Measurements from ENCODE around the gene PTPRF. TPM values are rescaled to one million over a fixed set of nuclear protein-coding genes. Genes with fewer than 3 reads are reported as not detected.

Gene PTPRF
- total RNA-seq, 5 donors from 2014 or later (not counting 1 experiment from before 2014, with no cell fraction given): 0.07 to 2.6 (median 1.9) TPM

DNA sequence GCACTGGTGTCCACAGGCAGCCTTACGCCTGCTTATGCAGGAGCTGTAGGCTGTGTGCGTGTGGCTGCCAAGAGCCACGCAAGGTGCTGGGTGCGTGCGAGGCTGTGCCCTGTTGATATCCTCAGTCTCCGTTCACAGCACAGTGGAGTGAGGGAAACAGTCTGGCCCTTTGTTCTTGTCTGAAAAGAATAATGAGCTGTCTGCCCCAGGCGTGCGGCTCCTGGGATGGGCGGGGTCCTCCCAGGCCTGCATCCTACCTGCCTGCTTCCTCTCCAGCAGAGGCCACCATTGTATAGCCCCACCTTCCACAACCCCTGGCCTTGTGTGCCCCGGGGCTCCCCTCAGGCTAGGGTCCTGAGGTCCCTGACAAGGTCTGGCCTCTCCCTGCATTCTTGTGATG is 72.3 kb downstream of the PTPRF start:
- no peak for ATAC-seq (replicated peaks in 1 of 4)
- no peak overlapping the region for H3K27ac Mint-ChIP-seq
- no peaks in the 10 kb centered on the region for H3K36me3 Mint-ChIP-seq
- H3K9me3 Mint-ChIP-seq: no peaks in the 10 kb centered on the region
- DNase-seq: no peak
- H3K4me3 Mint-ChIP-seq: no peak overlapping the region
- ChIA-PET POLR2A (no interaction called here), CTCF (no interaction called here)
- no peaks in the 10 kb centered on the region for H3K27me3 Mint-ChIP-seq
- Histone ChIP-seq H3K27me3 (replicated peaks in 1 of 2; ENCODE audit: control insufficient read depth in 2 of 2, extremely low read depth in 1 of 2, insufficient read depth in 2 of 2, low read length in 1 of 2) (peaks cover 0 to 6% of the 10 kb centered on the region in 2 experiments), H3K36me3 (ENCODE audit: control insufficient read depth in 2 of 2, extremely low read depth in 1 of 2, insufficient read depth in 1 of 2, low read length in 1 of 2) (no peaks in the 10 kb centered on the region), H3K4me3 (ENCODE audit: control insufficient read depth in 1 of 2, extremely low read depth in 1 of 2, low read length in 1 of 2) (no peak overlapping the region), H3K9me3 (no peaks in the 10 kb centered on the region), H3K27ac (ENCODE audit: low read length) (no peak overlapping the region), H3K4me1 (ENCODE audit: control insufficient read depth in 1 of 2, extremely low read depth in 1 of 2, insufficient read depth in 2 of 2, low read length in 2 of 2) (no peaks in the 10 kb centered on the region)
- 88% methylated on average over 6 of the region's 10 CpGs for WGBS (ENCODE audit: insufficient coverage)
- no peaks in the 10 kb centered on the region for H3K4me1 Mint-ChIP-seq

DNA sequence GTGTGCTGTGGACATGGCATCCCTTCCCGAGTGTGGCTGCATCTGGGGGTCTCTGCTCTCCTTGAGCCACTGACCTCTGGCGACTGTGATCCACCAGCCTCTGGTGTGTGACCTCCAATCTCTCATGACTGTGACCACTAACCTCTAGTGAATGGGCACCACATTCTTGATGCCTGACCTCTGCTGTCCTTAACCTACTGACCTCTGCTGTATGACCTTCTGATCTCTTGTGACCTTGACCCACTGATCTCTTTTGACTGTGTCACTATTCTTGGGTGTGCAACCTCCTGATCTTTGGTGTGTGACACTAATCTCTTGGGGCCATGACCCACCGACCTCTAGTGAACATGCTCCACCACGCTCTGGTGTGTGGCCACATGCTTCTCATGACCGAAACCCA is 73.5 kb downstream of the PTPRF start:
- no peaks in the 10 kb centered on the region for H3K36me3 Mint-ChIP-seq
- H3K27ac Mint-ChIP-seq: no peak overlapping the region
- DNase-seq: no peak
- Histone ChIP-seq H3K4me3 (ENCODE audit: control insufficient read depth in 1 of 2, extremely low read depth in 1 of 2, low read length in 1 of 2) (no peak overlapping the region), H3K27me3 (replicated peaks in 1 of 2; ENCODE audit: control insufficient read depth in 2 of 2, extremely low read depth in 1 of 2, insufficient read depth in 2 of 2, low read length in 1 of 2) (peaks cover 0 to 6% of the 10 kb centered on the region in 2 experiments), H3K36me3 (ENCODE audit: control insufficient read depth in 2 of 2, extremely low read depth in 1 of 2, insufficient read depth in 1 of 2, low read length in 1 of 2) (no peaks in the 10 kb centered on the region), H3K4me1 (ENCODE audit: control insufficient read depth in 1 of 2, extremely low read depth in 1 of 2, insufficient read depth in 2 of 2, low read length in 2 of 2) (no peaks in the 10 kb centered on the region), H3K27ac (ENCODE audit: low read length) (no peak overlapping the region), H3K9me3 (no peaks in the 10 kb centered on the region)
- WGBS (ENCODE audit: insufficient coverage): 91% methylated on average over 5 of the region's 5 CpGs
- H3K9me3 Mint-ChIP-seq: no peaks in the 10 kb centered on the region
- no peaks in the 10 kb centered on the region for H3K27me3 Mint-ChIP-seq
- no peak for ATAC-seq (replicated peaks in 1 of 4)
- POLR2A ChIA-PET: no interaction called here
- no peaks in the 10 kb centered on the region for H3K4me1 Mint-ChIP-seq
- H3K4me3 Mint-ChIP-seq: no peak overlapping the region
- CTCF ChIA-PET: no interaction called here

DNA sequence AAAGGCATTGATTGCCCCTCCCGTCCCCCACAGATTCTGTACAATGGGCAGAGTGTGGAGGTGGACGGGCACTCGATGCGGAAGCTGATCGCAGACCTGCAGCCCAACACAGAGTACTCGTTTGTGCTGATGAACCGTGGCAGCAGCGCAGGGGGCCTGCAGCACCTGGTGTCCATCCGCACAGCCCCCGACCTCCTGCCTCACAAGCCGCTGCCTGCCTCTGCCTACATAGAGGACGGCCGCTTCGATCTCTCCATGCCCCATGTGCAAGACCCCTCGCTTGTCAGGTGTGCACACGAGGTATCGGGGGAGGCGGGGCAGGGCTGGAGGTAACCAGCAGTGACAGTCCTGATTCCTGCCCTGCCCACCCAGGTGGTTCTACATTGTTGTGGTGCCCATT is 74.5 kb downstream of the PTPRF start:
- Mint-ChIP-seq H3K4me3 (no peak overlapping the region), H3K27me3 (peaks cover 0 to 5% of the 10 kb centered on the region in 2 donors), H3K4me1 (no peaks in the 10 kb centered on the region), H3K9me3 (no peaks in the 10 kb centered on the region), H3K36me3 (no peaks in the 10 kb centered on the region), H3K27ac (no peak overlapping the region)
- Histone ChIP-seq H3K4me1 (ENCODE audit: control insufficient read depth in 1 of 2, extremely low read depth in 1 of 2, insufficient read depth in 2 of 2, low read length in 2 of 2) (no peaks in the 10 kb centered on the region), H3K27me3 (replicated peaks in 1 of 2; ENCODE audit: control insufficient read depth in 2 of 2, extremely low read depth in 1 of 2, insufficient read depth in 2 of 2, low read length in 1 of 2) (peaks cover 0 to 6% of the 10 kb centered on the region in 2 experiments), H3K36me3 (ENCODE audit: control insufficient read depth in 2 of 2, extremely low read depth in 1 of 2, insufficient read depth in 1 of 2, low read length in 1 of 2) (no peaks in the 10 kb centered on the region), H3K9me3 (no peaks in the 10 kb centered on the region), H3K4me3 (ENCODE audit: control insufficient read depth in 1 of 2, extremely low read depth in 1 of 2, low read length in 1 of 2) (no peak overlapping the region), H3K27ac (ENCODE audit: low read length) (no peak overlapping the region)
- DNase-seq (no peak), ATAC-seq (replicated peaks in 1 of 4) (no peak)
- CTCF ChIA-PET: no interaction called here
- WGBS (ENCODE audit: insufficient coverage): 94% methylated on average over 18 of the region's 18 CpGs
- POLR2A ChIA-PET: no interaction called here

DNA sequence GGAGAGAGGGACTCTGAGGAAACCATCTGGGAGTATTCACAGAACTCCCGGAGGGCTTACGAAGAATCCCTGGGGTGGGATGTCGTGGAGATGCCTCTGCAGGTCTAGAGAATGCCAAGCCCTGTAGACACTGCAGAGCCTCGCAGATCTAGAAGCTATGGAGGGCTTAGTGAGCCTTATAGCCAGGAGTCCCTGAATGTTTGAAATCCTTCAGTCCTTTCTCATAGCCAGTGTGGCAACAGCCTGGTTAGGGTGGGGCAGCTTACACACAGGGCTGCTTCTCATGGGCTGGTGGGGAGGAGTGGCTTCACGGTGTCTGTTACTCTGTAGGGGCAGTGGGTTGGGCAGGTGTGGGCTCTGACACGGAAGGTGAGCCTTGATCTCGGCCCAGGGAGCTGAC is 75.1 kb downstream of the PTPRF start:
- ATAC-seq (replicated peaks in 1 of 4): no peak
- ChIA-PET POLR2A (no interaction called here), CTCF (no interaction called here)
- H3K4me3 Mint-ChIP-seq: no peak overlapping the region
- Histone ChIP-seq H3K27me3 (replicated peaks in 1 of 2; ENCODE audit: control insufficient read depth in 2 of 2, extremely low read depth in 1 of 2, insufficient read depth in 2 of 2, low read length in 1 of 2) (peaks cover 0 to 6% of the 10 kb centered on the region in 2 experiments), H3K27ac (ENCODE audit: low read length) (no peak overlapping the region), H3K4me3 (ENCODE audit: control insufficient read depth in 1 of 2, extremely low read depth in 1 of 2, low read length in 1 of 2) (no peak overlapping the region), H3K36me3 (ENCODE audit: control insufficient read depth in 2 of 2, extremely low read depth in 1 of 2, insufficient read depth in 1 of 2, low read length in 1 of 2) (no peaks in the 10 kb centered on the region), H3K9me3 (no peaks in the 10 kb centered on the region), H3K4me1 (ENCODE audit: control insufficient read depth in 1 of 2, extremely low read depth in 1 of 2, insufficient read depth in 2 of 2, low read length in 2 of 2) (no peaks in the 10 kb centered on the region)
- DNase-seq: no peak
- 89% methylated on average over 7 of the region's 7 CpGs for WGBS (ENCODE audit: insufficient coverage)
- peaks cover 0 to 5% of the 10 kb centered on the region in 2 donors for H3K27me3 Mint-ChIP-seq
- H3K9me3 Mint-ChIP-seq: no peaks in the 10 kb centered on the region
- H3K27ac Mint-ChIP-seq: no peak overlapping the region
- no peaks in the 10 kb centered on the region for H3K36me3 Mint-ChIP-seq
- H3K4me1 Mint-ChIP-seq: no peaks in the 10 kb centered on the region

DNA sequence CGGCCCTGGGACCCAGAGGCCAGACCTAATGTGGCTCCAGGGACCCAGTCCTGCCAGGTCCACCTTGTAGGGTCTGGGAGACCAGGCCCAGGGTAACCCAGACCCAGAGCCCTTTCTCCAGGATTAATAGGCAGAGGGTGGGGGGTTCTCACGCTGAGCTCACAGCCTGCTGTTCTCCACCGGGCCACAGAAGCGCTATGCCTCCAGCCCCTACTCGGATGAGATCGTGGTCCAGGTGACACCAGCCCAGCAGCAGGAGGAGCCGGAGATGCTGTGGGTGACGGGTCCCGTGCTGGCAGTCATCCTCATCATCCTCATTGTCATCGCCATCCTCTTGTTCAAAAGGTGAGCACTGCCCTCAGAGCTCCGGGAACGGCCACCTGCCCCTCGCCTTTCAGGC is 75.9 kb downstream of the PTPRF start:
- Histone ChIP-seq H3K4me3 (ENCODE audit: control insufficient read depth in 1 of 2, extremely low read depth in 1 of 2, low read length in 1 of 2) (no peak overlapping the region), H3K36me3 (ENCODE audit: control insufficient read depth in 2 of 2, extremely low read depth in 1 of 2, insufficient read depth in 1 of 2, low read length in 1 of 2) (no peaks in the 10 kb centered on the region), H3K27me3 (replicated peaks in 1 of 2; ENCODE audit: control insufficient read depth in 2 of 2, extremely low read depth in 1 of 2, insufficient read depth in 2 of 2, low read length in 1 of 2) (peaks cover 0 to 6% of the 10 kb centered on the region in 2 experiments), H3K4me1 (ENCODE audit: control insufficient read depth in 1 of 2, extremely low read depth in 1 of 2, insufficient read depth in 2 of 2, low read length in 2 of 2) (no peaks in the 10 kb centered on the region), H3K27ac (ENCODE audit: low read length) (no peak overlapping the region), H3K9me3 (no peaks in the 10 kb centered on the region)
- DNase-seq (no peak), ATAC-seq (replicated peaks in 1 of 4) (no peak)
- 96% methylated on average over 8 of the region's 13 CpGs for WGBS (ENCODE audit: insufficient coverage)
- Mint-ChIP-seq H3K4me3 (no peak overlapping the region), H3K36me3 (no peaks in the 10 kb centered on the region), H3K27ac (no peak overlapping the region), H3K9me3 (no peaks in the 10 kb centered on the region), H3K4me1 (no peaks in the 10 kb centered on the region), H3K27me3 (peaks cover 5 to 10% of the 10 kb centered on the region in 2 donors)
- ChIA-PET CTCF (no interaction called here), POLR2A (no interaction called here)

DNA sequence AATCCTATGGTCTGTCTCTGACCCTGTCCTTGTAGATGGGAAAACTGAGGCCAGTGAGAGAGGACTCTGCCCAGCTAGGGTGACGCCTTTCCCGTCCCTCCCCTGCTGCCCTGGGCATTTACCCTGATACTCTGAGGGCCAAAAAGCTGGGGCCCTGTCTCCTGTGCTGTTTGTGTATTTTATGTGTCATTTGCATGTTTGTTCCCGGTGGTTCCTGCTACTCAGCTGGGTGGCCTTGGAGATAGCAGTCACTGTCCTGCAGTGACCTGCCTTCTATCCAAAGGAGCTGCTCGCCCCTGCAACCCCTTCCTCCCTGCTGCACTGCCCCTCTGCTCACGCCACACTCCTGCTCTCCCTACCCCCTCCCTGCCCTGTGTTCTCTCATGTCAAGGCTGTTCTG is 78.1 kb downstream of the PTPRF start:
- H3K36me3 Mint-ChIP-seq: no peaks in the 10 kb centered on the region
- Histone ChIP-seq H3K9me3 (no peaks in the 10 kb centered on the region), H3K4me3 (ENCODE audit: control insufficient read depth in 1 of 2, extremely low read depth in 1 of 2, low read length in 1 of 2) (no peak overlapping the region), H3K27me3 (replicated peaks in 1 of 2; ENCODE audit: control insufficient read depth in 2 of 2, extremely low read depth in 1 of 2, insufficient read depth in 2 of 2, low read length in 1 of 2) (peaks cover 0 to 13% of the 10 kb centered on the region in 2 experiments), H3K27ac (ENCODE audit: low read length) (no peak overlapping the region), H3K36me3 (ENCODE audit: control insufficient read depth in 2 of 2, extremely low read depth in 1 of 2, insufficient read depth in 1 of 2, low read length in 1 of 2) (no peaks in the 10 kb centered on the region), H3K4me1 (ENCODE audit: control insufficient read depth in 1 of 2, extremely low read depth in 1 of 2, insufficient read depth in 2 of 2, low read length in 2 of 2) (no peaks in the 10 kb centered on the region)
- ChIA-PET POLR2A (no interaction called here), CTCF (no interaction called here)
- H3K27ac Mint-ChIP-seq: no peak overlapping the region
- ATAC-seq (replicated peaks in 1 of 4) (no peak), DNase-seq (no peak)
- 72% methylated on average over 5 of the region's 5 CpGs for WGBS (ENCODE audit: insufficient coverage)
- H3K4me1 Mint-ChIP-seq: no peaks in the 10 kb centered on the region
- no peaks in the 10 kb centered on the region for H3K9me3 Mint-ChIP-seq
- peaks cover 5 to 12% of the 10 kb centered on the region in 2 donors for H3K27me3 Mint-ChIP-seq
- H3K4me3 Mint-ChIP-seq: no peak overlapping the region

DNA sequence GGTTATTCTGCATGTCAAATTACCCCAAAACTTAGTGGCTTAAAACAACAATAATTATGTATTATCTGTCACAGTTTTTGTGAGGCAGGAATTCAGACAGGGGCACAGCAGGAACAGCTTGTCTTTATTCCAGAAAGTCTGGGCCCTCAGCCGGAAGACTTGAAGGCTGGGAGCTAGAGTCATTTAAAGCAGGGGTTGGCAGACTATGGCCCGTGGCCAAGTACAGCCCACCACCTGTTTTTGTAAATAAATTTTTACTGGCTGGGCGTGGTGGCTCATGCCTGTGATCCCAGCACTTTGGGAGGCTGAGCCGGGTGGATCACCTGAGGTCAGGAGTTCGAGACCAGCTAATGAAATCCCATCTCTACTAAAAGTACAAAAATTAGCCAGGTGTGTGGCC is 79.7 kb downstream of the PTPRF start:
- WGBS (ENCODE audit: insufficient coverage): 81% methylated on average over 5 of the region's 5 CpGs
- Histone ChIP-seq H3K4me1 (ENCODE audit: control insufficient read depth in 1 of 2, extremely low read depth in 1 of 2, insufficient read depth in 2 of 2, low read length in 2 of 2) (no peaks in the 10 kb centered on the region), H3K27me3 (replicated peaks in 1 of 2; ENCODE audit: control insufficient read depth in 2 of 2, extremely low read depth in 1 of 2, insufficient read depth in 2 of 2, low read length in 1 of 2) (peaks cover 0 to 15% of the 10 kb centered on the region in 2 experiments), H3K4me3 (ENCODE audit: control insufficient read depth in 1 of 2, extremely low read depth in 1 of 2, low read length in 1 of 2) (no peak overlapping the region), H3K9me3 (no peaks in the 10 kb centered on the region), H3K27ac (ENCODE audit: low read length) (no peak overlapping the region), H3K36me3 (ENCODE audit: control insufficient read depth in 2 of 2, extremely low read depth in 1 of 2, insufficient read depth in 1 of 2, low read length in 1 of 2) (no peaks in the 10 kb centered on the region)
- Mint-ChIP-seq H3K27ac (no peak overlapping the region), H3K4me3 (no peak overlapping the region), H3K4me1 (no peaks in the 10 kb centered on the region), H3K27me3 (peaks cover 5 to 12% of the 10 kb centered on the region in 2 donors), H3K9me3 (no peaks in the 10 kb centered on the region), H3K36me3 (no peaks in the 10 kb centered on the region)
- no peak for ATAC-seq (replicated peaks in 1 of 4)
- POLR2A ChIA-PET: no interaction called here
- no peak for DNase-seq
- CTCF ChIA-PET: no interaction called here

All from T-cell (primary cell).